KMS-11 (cell line): ENCODE results near the gene UBR4.

Experiments
- H2AFZ ChIP-seq: fragments of 200-600 bp; sonication (generic); 2 replicates; pipeline ENCODE4 v1.6.1; 2016; ENCODE audit warnings: antibody characterized with exemption, mixed run types, low read depth
- H3K27ac ChIP-seq: fragments of 200-600 bp; sonication (generic); 2 replicates; pipeline ENCODE4 v1.6.1; 2016; ENCODE audit warnings: mild to moderate bottlenecking, mixed run types
- H3K27me3 ChIP-seq: fragments of 200-600 bp; sonication (generic); 2 replicates; pipeline ENCODE4 v1.6.1; 2017; ENCODE audit warnings: mild to moderate bottlenecking, low read depth, mixed run types, moderate library complexity; ENCODE audit not compliant: insufficient read depth
- H3K36me3 ChIP-seq: fragments of 200-600 bp; sonication (generic); 2 replicates; pipeline ENCODE4 v1.6.1; 2017; ENCODE audit warnings: mild to moderate bottlenecking, mixed run types; ENCODE audit not compliant: insufficient read depth
- H3K4me1 ChIP-seq: fragments of 200-600 bp; sonication (generic); 2 replicates; pipeline ENCODE4 v1.6.1; 2016; ENCODE audit warnings: mild to moderate bottlenecking, low read depth, mixed run types; ENCODE audit not compliant: poor library complexity, severe bottlenecking
- H3K4me2 ChIP-seq: fragments of 200-600 bp; sonication (generic); 2 replicates; pipeline ENCODE4 v1.7.0; 2016; ENCODE audit warnings: mild to moderate bottlenecking, mixed run types
- H3K4me3 ChIP-seq: fragments of 200-600 bp; sonication (generic); IDR thresholded peaks from 2 replicates; pipeline ENCODE4 v1.6.1; 2017; ENCODE audit warnings: low read depth, low read length, mixed read lengths; ENCODE audit not compliant: insufficient read depth
- H3K79me2 ChIP-seq: fragments of 200-600 bp; sonication (generic); 2 replicates; pipeline ENCODE4 v1.6.1; 2016; ENCODE audit warnings: low read depth, mixed run types; ENCODE audit not compliant: insufficient read depth
- H3K9ac ChIP-seq: fragments of 200-600 bp; sonication (generic); 2 replicates; pipeline ENCODE4 v1.6.1; 2016; ENCODE audit warnings: mild to moderate bottlenecking, mixed run types
- H4K20me1 ChIP-seq: fragments of 200-600 bp; sonication (generic); 2 replicates; pipeline ENCODE4 v1.6.1; 2016; ENCODE audit warnings: mild to moderate bottlenecking, mixed run types; ENCODE audit not compliant: insufficient read depth
- TF ChIP-seq, protein P1 (sequence below): fragments of 200-600 bp; sonication (generic); conservative IDR thresholded peaks from 2 replicates; pipeline ENCODE4 v1.6.1; 2017; ENCODE audit warnings: low read depth, mild to moderate bottlenecking, antibody characterized with exemption, low read length, moderate library complexity, mixed read lengths

The UBR4 gene

DNA sequence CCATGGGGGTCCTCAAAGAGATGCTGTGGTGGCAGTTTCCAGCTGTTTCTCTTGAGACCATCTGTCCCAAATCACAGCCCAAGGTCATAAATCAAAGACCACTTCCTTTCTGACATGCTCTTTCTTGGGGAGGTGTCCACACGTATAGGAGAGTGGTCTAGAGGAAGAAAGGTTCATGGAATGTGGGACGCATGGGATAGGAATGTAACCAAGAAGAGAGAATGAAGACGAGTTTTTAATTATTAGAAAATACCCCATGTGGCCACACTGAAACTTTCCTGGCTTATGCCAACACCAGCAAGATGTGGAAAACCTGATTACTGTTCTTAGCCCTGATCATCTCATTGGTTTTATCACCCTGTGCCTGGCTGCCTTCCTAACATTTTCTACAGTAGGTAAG lies 129.3 kb downstream of the UBR4 start:
- Histone ChIP-seq H3K4me2 (no peak overlapping the region), H3K9ac (no peak overlapping the region), H3K27ac (no peak overlapping the region)

DNA sequence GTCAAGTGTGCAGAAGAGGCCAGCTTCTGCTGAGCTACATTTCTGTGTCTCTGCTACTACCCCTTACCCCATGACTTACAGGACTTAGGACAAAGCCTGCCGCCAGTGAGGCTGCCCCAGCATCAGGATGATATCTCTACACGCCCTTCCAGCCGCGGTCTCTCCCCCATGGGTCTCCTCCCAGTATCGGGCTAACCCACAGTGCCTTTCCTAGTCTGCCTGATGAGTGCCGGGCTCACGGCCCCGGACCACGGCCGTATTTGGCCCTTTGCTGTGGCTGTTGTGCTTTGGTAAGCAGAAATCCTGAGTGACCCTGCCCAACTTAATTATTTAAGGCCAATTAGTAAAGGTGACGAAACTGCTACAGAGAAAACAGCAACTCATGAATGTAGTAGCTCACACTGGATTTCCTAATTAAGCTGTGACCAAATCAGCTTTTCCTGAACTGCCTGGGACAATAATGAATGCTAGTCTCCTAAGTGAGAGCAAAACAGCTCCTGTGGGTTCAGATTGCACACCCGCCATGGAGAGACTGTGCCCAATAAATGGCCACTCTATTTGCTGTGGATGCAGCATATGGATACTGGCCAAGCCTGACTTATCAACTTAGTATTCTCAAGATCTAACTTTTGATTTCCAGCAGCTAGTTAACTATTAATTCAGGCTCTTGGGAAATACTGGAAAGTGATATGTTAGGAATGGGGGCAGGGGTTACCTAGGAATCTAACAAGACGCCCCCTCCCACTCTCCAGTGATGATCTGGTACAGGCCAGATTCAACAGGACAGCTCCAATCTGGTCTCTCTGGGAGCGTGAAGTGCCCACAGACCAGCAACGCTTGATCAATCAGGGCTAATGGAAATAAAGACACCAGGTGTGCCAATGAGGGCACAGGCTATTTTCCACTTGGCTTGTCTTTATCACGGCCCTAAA lies 130.3 kb downstream of the UBR4 start:
- H3K79me2 ChIP-seq, result no peaks in the 10 kb centered on the region
- no peaks in the 10 kb centered on the region for H4K20me1 ChIP-seq
- H3K9ac ChIP-seq, result no peak overlapping the region
- H2AFZ ChIP-seq, result no peak overlapping the region
- TF ChIP-seq, protein P1, sequence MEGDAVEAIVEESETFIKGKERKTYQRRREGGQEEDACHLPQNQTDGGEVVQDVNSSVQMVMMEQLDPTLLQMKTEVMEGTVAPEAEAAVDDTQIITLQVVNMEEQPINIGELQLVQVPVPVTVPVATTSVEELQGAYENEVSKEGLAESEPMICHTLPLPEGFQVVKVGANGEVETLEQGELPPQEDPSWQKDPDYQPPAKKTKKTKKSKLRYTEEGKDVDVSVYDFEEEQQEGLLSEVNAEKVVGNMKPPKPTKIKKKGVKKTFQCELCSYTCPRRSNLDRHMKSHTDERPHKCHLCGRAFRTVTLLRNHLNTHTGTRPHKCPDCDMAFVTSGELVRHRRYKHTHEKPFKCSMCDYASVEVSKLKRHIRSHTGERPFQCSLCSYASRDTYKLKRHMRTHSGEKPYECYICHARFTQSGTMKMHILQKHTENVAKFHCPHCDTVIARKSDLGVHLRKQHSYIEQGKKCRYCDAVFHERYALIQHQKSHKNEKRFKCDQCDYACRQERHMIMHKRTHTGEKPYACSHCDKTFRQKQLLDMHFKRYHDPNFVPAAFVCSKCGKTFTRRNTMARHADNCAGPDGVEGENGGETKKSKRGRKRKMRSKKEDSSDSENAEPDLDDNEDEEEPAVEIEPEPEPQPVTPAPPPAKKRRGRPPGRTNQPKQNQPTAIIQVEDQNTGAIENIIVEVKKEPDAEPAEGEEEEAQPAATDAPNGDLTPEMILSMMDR, result no peak
- no peaks in the 10 kb centered on the region for H3K4me1 ChIP-seq
- no peaks in the 10 kb centered on the region; the same call in 1 of the 2 replicates for H3K36me3 ChIP-seq
- no peaks in the 10 kb centered on the region for H3K27me3 ChIP-seq
- no peak overlapping the region for H3K27ac ChIP-seq
- no peak overlapping the region for H3K4me3 ChIP-seq
- H3K4me2 ChIP-seq, result no peak overlapping the region

More for the DNA sequence above, 129.3 kb downstream of the UBR4 start:
- H3K36me3 ChIP-seq, result no peaks in the 10 kb centered on the region; the same call in 1 of the 2 replicates
- H3K27me3 ChIP-seq, result no peaks in the 10 kb centered on the region
- no peaks in the 10 kb centered on the region for H3K4me1 ChIP-seq
- H2AFZ ChIP-seq, result no peak overlapping the region
- H4K20me1 ChIP-seq, result no peaks in the 10 kb centered on the region
- no peak overlapping the region for H3K4me3 ChIP-seq
- TF ChIP-seq, protein P1, result no peak
- H3K79me2 ChIP-seq, result no peaks in the 10 kb centered on the region

DNA sequence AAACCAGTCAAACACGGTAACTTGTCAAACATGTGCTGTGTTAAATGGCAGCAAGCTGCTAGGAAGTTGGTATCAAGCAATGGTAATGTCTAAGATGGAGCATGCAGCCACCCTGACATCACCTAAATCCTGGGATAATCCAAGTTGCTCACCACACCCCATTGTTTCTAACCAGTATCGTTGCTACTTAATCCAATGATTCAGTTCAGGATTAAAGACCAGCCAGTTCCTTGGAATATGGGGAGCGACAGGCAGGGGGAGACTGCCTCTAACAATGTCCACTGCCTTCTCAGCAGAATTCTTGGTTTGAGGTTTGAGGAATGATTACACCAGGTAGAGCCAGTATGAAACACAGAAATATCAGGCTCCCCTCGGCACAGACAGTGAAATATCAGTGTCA lies 131.5 kb downstream of the UBR4 start:
- H3K9ac ChIP-seq, result no peak overlapping the region
- no peak overlapping the region for H2AFZ ChIP-seq
- H3K4me3 ChIP-seq, result no peak overlapping the region
- no peak overlapping the region for H3K4me2 ChIP-seq
- no peaks in the 10 kb centered on the region for H3K27me3 ChIP-seq
- no peaks in the 10 kb centered on the region for H3K79me2 ChIP-seq
- H3K36me3 ChIP-seq, result no peaks in the 10 kb centered on the region; the same call in 1 of the 2 replicates
- H3K4me1 ChIP-seq, result no peaks in the 10 kb centered on the region
- TF ChIP-seq, protein P1, result no peak
- no peaks in the 10 kb centered on the region for H4K20me1 ChIP-seq
- H3K27ac ChIP-seq, result no peak overlapping the region

DNA sequence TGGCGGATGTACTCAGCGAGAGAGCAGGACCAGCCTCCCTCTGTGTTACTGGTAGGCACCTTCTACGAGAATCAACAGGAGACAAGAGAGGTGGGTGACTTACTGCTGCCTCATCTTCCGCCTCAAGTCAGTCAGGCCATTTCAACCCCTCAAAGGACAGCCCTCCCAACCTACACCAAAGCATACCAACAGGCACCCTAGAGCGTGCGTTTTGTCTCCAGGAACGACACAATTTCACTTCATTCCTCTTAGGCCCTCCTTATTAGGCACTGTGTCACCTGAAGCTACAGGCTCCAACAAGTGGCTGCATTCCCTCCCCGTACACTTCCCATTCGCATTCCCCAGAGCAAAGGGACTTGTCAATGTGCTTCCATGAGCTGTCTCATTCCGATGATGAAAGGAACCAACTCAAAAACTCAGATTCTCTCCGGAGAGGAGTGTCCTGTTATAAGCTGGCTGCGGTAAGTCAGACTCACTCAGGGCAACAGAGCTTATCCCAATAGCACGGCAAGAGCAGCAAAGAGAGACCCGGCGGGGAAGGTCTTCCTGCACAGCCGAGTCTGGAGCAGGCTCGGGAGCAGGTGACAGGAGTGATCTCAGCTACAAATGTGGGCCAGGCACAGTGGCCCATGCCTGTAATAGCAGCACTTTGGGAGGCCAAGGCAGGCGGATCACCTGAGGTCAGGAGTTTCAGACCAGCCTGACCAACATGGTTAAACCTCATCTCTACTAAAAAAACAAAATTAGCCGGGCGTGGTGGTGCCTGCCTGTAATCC lies 133.0 kb downstream of the UBR4 start:
- Histone ChIP-seq H3K4me1 (no peaks in the 10 kb centered on the region), H3K27me3 (no peaks in the 10 kb centered on the region), H3K9ac (no peak overlapping the region), H3K36me3 (no peaks in the 10 kb centered on the region), H3K27ac (no peak overlapping the region), H2AFZ (no peak overlapping the region), H3K4me3 (no peak overlapping the region), H3K79me2 (no peaks in the 10 kb centered on the region), H3K4me2 (no peak overlapping the region), H4K20me1 (no peaks in the 10 kb centered on the region)
- TF ChIP-seq, protein P1, result no peak
